ENCODE data around the gene KCNIP4.

DNA sequence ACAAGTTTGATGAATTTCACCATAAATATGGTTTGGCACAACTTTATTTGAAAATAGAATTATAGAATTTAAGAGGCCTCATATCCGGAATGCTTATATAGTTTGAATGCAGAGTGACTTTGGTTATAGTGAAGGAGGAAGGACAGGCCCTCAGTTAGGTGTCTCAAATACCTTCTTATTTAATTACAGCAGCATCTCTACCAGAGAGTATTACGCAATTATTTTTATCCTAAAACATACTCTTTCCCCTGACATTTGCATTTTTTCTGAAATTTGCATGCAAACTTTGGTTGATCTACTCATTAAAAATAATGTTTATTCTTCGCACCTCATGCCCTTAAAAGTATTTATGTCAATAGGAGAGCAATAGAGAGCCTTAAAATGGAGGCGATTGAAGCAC lies 942.9 kb downstream of the KCNIP4 start:
- no peak for TF ChIP-seq CTCF (IDR thresholded peaks at IDR 0.05)
- TF ChIP-seq POLR2A (IDR thresholded peaks at IDR 0.05) = no peak

Measured in heart left ventricle (tissue), 13 donors.